Thyroid gland (tissue), 4 donors: ENCODE results near the gene SLC38A4. TPM values are rescaled to one million over a fixed set of nuclear protein-coding genes. Genes with fewer than 3 reads are reported as not detected.

Experiments used
- DNase-seq, 2 donors: peaks; one replicate each; pipeline ENCODE4 v3.0.0-alpha.2; 2019
- H3K27ac ChIP-seq, 3 donors: fragments of 200-600 bp; sonication (generic); 1 replicate in 2 of 3; 2 replicates in 1 of 3; pipeline ENCODE4 v1.5.1; 2016 to 2019; ENCODE audit warnings: mild to moderate bottlenecking in 1 of 3, moderate library complexity in 1 of 3
- H3K27me3 ChIP-seq: fragments of 200-600 bp; sonication (generic); one replicate; pipeline ENCODE4 v1.5.1; 2019
- H3K36me3 ChIP-seq, 2 donors: fragments of 200-600 bp; sonication (generic); one replicate each; pipeline ENCODE4 v1.5.1; 2016 to 2019
- H3K4me1 ChIP-seq, 2 donors: fragments of 200-600 bp; sonication (generic); one replicate each; pipeline ENCODE4 v1.5.1; 2017 to 2019
- H3K4me3 ChIP-seq, 3 donors: fragments of 200-600 bp; sonication (generic); replicated peaks in 1 of 3; 1 replicate in 2 of 3; 2 replicates in 1 of 3; pipeline ENCODE4 v1.5.1; 2016; ENCODE audit warnings: mild to moderate bottlenecking in 1 of 3
- H3K9me3 ChIP-seq: fragments of 200-600 bp; sonication (generic); one replicate; pipeline ENCODE4 v1.5.1; 2017
- CTCF ChIP-seq, 6 experiments: fragments of 200-600 bp in 3 of 6; fragments of 450-650 bp in 3 of 6; sonication (generic) in 3 of 6; IDR thresholded peaks; one replicate each; pipeline ENCODE4 v1.5.1; 2016 to 2019; ENCODE audit warnings: antibody characterized with exemption in 6 of 6, mild to moderate bottlenecking in 2 of 6, inconsistent platforms in 1 of 6, moderate library complexity in 1 of 6
- POLR2A ChIP-seq, 2 donors: fragments of 450-650 bp; IDR thresholded peaks; one replicate each; pipeline ENCODE4 v1.6.1; 2017; ENCODE audit warnings: antibody characterized with exemption in 2 of 2, mild to moderate bottlenecking in 2 of 2, moderate library complexity in 1 of 2
- WGBS, 2 donors: methylation state at CpG; one replicate each; pipeline ENCODE4 v1.1.5; 2017; 5-methylcytosine and 5-hydroxymethylcytosine counted together
- intact Hi-C: fragments of 100-400 bp; cut with DNase I; formaldehyde crosslinking; loops from one replicate; pipeline ENCODE4 v1.15.1; 2023
- total RNA-seq, 4 donors: library from RNA; depleted of rRNA; stranded (reverse); fragments of >200 nt; gene quantifications; one replicate each; pipeline ENCODE4 v1.2.3, GENCODE V29; 2016

The SLC38A4 gene
- total RNA-seq, 4 donors from 2014 or later: 0.11 to 1.8 (median 1.3) TPM

- intact Hi-C loops: no loop called here
Measured at GRCh38 chr12:46814143-46814542, 11.7 kb downstream of the SLC38A4 start.

DNA sequence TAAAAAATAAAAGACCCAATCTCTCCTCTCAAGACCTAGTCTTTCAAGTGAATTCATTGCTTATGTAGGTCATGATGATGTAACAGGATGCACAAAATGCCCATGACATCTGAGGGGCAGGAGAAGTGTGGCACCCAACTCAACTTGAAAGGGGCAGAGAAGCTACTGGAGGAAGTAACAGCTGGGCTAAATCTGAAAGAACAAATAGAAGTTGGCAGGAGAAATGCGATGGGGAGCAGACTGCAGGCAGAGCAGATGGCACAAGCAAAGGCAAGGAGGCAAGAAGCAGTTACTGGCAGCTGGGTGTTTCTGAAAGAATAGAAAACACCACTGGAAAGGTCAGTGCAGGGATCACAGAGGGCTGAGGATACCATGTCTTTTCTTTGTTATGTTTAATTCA is 14.6 kb downstream of the SLC38A4 start:
- no peak for DNase-seq
- intact Hi-C loops: no loop called here
- Histone ChIP-seq H3K4me3 (no peak overlapping the region), H3K36me3 (no peaks in the 10 kb centered on the region), H3K27ac (no peak overlapping the region), H3K9me3 (no peaks in the 10 kb centered on the region), H3K27me3 (no peaks in the 10 kb centered on the region), H3K4me1 (no peaks in the 10 kb centered on the region)
- TF ChIP-seq POLR2A (IDR thresholded peaks at IDR 0.05) (no peak), CTCF (IDR thresholded peaks at IDR 0.05) (no peak)
- WGBS, 2 donors: 67 to 69% methylated on average over 1 of the region's 1 CpG

More at GRCh38 chr12:46814143-46814542, 11.7 kb downstream of the SLC38A4 start:
- H3K4me1 ChIP-seq: no peaks in the 10 kb centered on the region
- TF ChIP-seq CTCF (IDR thresholded peaks at IDR 0.05) (no peak), POLR2A (IDR thresholded peaks at IDR 0.05) (no peak)
- no peak overlapping the region for H3K4me3 ChIP-seq
- no peaks in the 10 kb centered on the region for H3K27me3 ChIP-seq
- H3K9me3 ChIP-seq: no peaks in the 10 kb centered on the region
- no peaks in the 10 kb centered on the region for H3K36me3 ChIP-seq
- 84 to 90% methylated on average over 2 of the region's 2 CpGs for WGBS, 2 donors
- no peak overlapping the region for H3K27ac ChIP-seq
- no peak for DNase-seq

- DNase-seq: no peak
- TF ChIP-seq POLR2A (IDR thresholded peaks at IDR 0.05) (no peak), CTCF (IDR thresholded peaks at IDR 0.05) (no peak)
- Histone ChIP-seq H3K36me3 (no peaks in the 10 kb centered on the region), H3K4me3 (no peak overlapping the region), H3K27ac (no peak overlapping the region), H3K9me3 (no peaks in the 10 kb centered on the region), H3K4me1 (no peaks in the 10 kb centered on the region), H3K27me3 (no peaks in the 10 kb centered on the region)
- intact Hi-C loops: no loop called here
- 73 to 75% methylated on average over 5 of the region's 5 CpGs for WGBS, 2 donors
Measured at GRCh38 chr12:46808955-46809697, 16.7 kb downstream of the SLC38A4 start.

DNA sequence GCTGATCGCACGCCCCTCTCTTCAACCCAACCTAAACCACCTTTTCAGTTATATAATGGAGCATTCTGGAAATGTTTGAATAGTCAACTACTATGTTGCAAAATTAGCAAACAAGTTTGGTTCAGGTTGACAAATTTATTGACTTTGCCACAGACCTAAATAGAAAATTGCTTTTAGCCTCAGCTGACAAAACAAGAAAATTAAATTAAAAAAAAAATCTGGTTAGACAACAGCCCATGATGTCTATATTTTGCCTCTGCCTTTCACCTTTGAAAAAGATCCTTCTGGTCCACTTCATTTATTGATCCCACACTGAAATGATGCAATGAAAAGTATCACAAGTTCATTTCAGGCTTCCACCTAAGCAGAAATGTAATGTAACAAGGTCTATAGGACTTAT is 17.5 kb downstream of the SLC38A4 start:
- DNase-seq: no peak
- 96 to 98% methylated on average over 2 of the region's 2 CpGs for WGBS, 2 donors
- Histone ChIP-seq H3K4me3 (no peak overlapping the region), H3K4me1 (no peaks in the 10 kb centered on the region), H3K27me3 (no peaks in the 10 kb centered on the region), H3K27ac (no peak overlapping the region), H3K36me3 (no peaks in the 10 kb centered on the region), H3K9me3 (no peaks in the 10 kb centered on the region)
- intact Hi-C loops: no loop called here
- no peak for TF ChIP-seq CTCF (IDR thresholded peaks at IDR 0.05)
- no peak for TF ChIP-seq POLR2A (IDR thresholded peaks at IDR 0.05)

DNA sequence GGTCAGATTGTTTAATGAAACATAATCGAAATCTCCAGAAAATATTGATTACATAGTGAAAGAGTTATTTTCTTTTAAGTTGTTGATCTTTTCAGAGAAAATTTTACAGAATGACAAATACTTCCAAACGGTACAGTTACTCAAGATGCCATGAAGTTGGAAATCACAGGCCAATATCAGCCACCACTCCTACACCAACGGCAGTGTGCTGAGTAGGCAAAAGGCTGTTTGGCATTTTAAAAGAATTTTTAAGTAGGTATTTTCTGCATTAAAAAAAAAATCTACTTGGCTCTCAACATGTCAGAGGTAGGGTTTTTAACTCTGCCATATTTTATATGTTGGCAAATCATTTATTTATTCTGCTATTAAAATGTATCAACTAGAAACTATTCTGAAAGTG is 21.7 kb downstream of the SLC38A4 start:
- intact Hi-C loops: no loop called here
- WGBS, 2 donors: 81 to 82% methylated on average over 3 of the region's 3 CpGs
- Histone ChIP-seq H3K9me3 (no peaks in the 10 kb centered on the region), H3K27ac (no peak overlapping the region), H3K4me1 (no peaks in the 10 kb centered on the region), H3K27me3 (no peaks in the 10 kb centered on the region), H3K36me3 (no peaks in the 10 kb centered on the region), H3K4me3 (no peak overlapping the region)
- no peak for DNase-seq
- TF ChIP-seq POLR2A (IDR thresholded peaks at IDR 0.05): no peak
